DOHH2 (cell line): ENCODE data around the gene PCDHAC2.

Source experiments
- H3F3A ChIP-seq: fragments of 200-600 bp; sonication (generic), shearing (Covaris generic); 2 replicates; pipeline ENCODE4 v1.6.0; 2016; ENCODE audit warnings: antibody characterized with exemption, mild to moderate bottlenecking; ENCODE audit not compliant: control insufficient read depth, insufficient read depth
- H3K27ac ChIP-seq: fragments of 200-600 bp; sonication (generic); 2 replicates; pipeline ENCODE4 v1.5.1; 2014; ENCODE audit warnings: low read depth, mild to moderate bottlenecking, low read length, moderate library complexity
- H3K27me3 ChIP-seq: fragments of 200-600 bp; sonication (generic); 2 replicates; pipeline ENCODE4 v1.6.1; 2014; ENCODE audit warnings: mild to moderate bottlenecking, low read length, mixed read lengths; ENCODE audit not compliant: control insufficient read depth
- H3K36me3 ChIP-seq: fragments of 200-600 bp; sonication (generic); 2 replicates; pipeline ENCODE4 v1.6.1; 2014; ENCODE audit warnings: mild to moderate bottlenecking, low read length, moderate library complexity, mixed read lengths; ENCODE audit not compliant: control insufficient read depth
- H3K4me1 ChIP-seq: fragments of 200-600 bp; sonication (generic); 2 replicates; pipeline ENCODE4 v1.6.1; 2014; ENCODE audit warnings: mild to moderate bottlenecking, low read length, mixed read lengths; ENCODE audit not compliant: control insufficient read depth
- H3K4me2 ChIP-seq: fragments of 200-600 bp; sonication (generic); 2 replicates; pipeline ENCODE4 v1.6.0; 2014; ENCODE audit warnings: mild to moderate bottlenecking, low read length, moderate library complexity
- H3K4me3 ChIP-seq: fragments of 200-600 bp; sonication (generic); 2 replicates; pipeline ENCODE4 v1.5.1; 2014; ENCODE audit warnings: mild to moderate bottlenecking, low read length, mixed read lengths
- H3K79me2 ChIP-seq: fragments of 200-600 bp; sonication (generic); 2 replicates; pipeline ENCODE4 v1.6.1; 2014; ENCODE audit warnings: mild to moderate bottlenecking, low read length, mixed read lengths; ENCODE audit not compliant: control insufficient read depth
- H3K9me2 ChIP-seq: fragments of 200-600 bp; sonication (generic); replicated peaks from 2 replicates; pipeline ENCODE4 v1.6.1; 2014; ENCODE audit warnings: mild to moderate bottlenecking, low read length, mixed read lengths; ENCODE audit not compliant: control insufficient read depth
- H3K9me3 ChIP-seq: fragments of 200-600 bp; sonication (generic); 2 replicates; pipeline ENCODE4 v1.6.1; 2014; ENCODE audit warnings: antibody characterized with exemption, low read length, mixed read lengths; ENCODE audit not compliant: control insufficient read depth, insufficient read depth
- H4K20me1 ChIP-seq: fragments of 200-600 bp; sonication (generic); 2 replicates; pipeline ENCODE4 v1.6.0; 2014; ENCODE audit warnings: low read depth, mild to moderate bottlenecking, antibody characterized with exemption, low read length, moderate library complexity; ENCODE audit not compliant: control insufficient read depth, insufficient read depth
- CTCF ChIP-seq: fragments of 200-600 bp; sonication (generic); IDR thresholded peaks from one replicate; pipeline ENCODE4 v1.5.1; 2014; ENCODE audit warnings: antibody characterized with exemption, mild to moderate bottlenecking, low read depth, low read length; ENCODE audit not compliant: poor library complexity, severe bottlenecking
- EZH2phosphoT487 ChIP-seq: fragments of 200-600 bp; sonication (generic); IDR thresholded peaks from 2 replicates; pipeline ENCODE4 v1.6.1; 2017; ENCODE audit warnings: borderline replicate concordance, mild to moderate bottlenecking, antibody characterized with exemption, low read length, moderate library complexity, mixed read lengths

The PCDHAC2 gene

DNA sequence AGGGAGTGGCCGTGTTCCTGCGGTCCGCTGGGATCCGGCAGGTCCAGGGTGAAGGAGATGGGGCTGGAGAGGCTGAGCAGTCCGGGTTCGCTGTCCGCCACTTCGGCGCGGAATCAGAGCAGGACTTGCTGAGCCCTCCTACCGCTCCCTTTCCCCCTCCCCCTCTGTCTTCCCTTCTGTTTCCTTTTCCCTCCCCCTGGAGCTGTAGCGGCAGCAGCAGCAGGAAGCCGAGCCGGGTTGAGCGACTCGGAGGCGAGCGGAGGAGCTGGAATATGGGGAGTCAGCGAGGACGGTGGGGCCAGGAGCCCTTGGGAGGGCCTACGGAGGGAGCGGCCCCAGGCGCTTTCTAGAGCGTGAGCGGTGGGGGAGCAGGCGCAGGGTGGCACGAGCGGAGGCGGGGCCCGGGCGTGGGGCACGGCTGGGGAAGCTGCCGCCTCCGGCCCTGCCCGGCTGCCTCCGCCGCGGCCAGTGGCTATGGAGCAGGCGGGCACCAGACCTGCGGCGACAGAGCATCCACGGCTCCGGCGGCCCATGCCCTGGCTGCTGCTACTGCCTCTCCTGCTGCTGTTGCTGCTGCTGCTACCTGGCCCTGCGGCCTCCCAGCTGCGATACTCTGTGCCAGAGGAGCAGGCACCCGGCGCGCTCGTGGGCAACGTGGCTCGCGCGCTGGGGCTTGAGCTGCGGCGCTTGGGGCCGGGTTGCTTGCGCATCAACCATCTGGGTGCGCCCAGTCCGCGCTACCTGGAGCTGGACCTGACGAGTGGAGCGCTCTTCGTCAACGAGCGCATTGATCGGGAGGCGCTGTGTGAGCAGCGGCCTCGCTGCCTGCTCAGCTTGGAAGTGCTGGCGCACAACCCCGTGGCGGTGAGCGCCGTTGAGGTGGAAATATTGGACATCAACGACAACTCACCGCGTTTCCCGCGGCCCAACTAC lies at the start of gene PCDHAC2:
Gene PCDHAC2 (plus strand): TSS at position 184 of the 933 bp plus-strand sequence. CDS start 291 bp downstream, at position 475.
- no peaks in the 10 kb centered on the region for H4K20me1 ChIP-seq
- no peaks in the 10 kb centered on the region for H3K36me3 ChIP-seq
- H3K79me2 ChIP-seq: no peaks in the 10 kb centered on the region
- H3K4me2 ChIP-seq: no peak within 1 kb of the TSS
- H3K27ac ChIP-seq: no peak within 1 kb of the TSS
- no peaks in the 10 kb centered on the region for H3K4me1 ChIP-seq
- TF ChIP-seq EZH2phosphoT487 (no peak), CTCF (no peak)
- H3F3A ChIP-seq: no peaks in the 10 kb centered on the region
- H3K9me2 ChIP-seq: no peaks in the 10 kb centered on the region
- H3K4me3 ChIP-seq: no peak within 1 kb of the TSS
- peaks cover 7% of the 10 kb centered on the region; the same call in 1 of the 2 replicates for H3K9me3 ChIP-seq
- peaks cover 4% of the 10 kb centered on the region; the same call in 1 of the 2 replicates for H3K27me3 ChIP-seq

GRCh38 chr5:140923601-140924000 lies 42.7 kb upstream of the PCDHAC2 start:
- Histone ChIP-seq H4K20me1 (no peaks in the 10 kb centered on the region), H3K36me3 (no peaks in the 10 kb centered on the region), H3K4me1 (no peaks in the 10 kb centered on the region), H3K27me3 (no peaks in the 10 kb centered on the region), H3K9me3 (no peaks in the 10 kb centered on the region), H3K27ac (no peak overlapping the region), H3K4me3 (no peak overlapping the region), H3F3A (no peaks in the 10 kb centered on the region), H3K9me2 (no peaks in the 10 kb centered on the region), H3K4me2 (no peak overlapping the region), H3K79me2 (no peaks in the 10 kb centered on the region)
- TF ChIP-seq EZH2phosphoT487: no peak
- TF ChIP-seq CTCF: no peak

DNA sequence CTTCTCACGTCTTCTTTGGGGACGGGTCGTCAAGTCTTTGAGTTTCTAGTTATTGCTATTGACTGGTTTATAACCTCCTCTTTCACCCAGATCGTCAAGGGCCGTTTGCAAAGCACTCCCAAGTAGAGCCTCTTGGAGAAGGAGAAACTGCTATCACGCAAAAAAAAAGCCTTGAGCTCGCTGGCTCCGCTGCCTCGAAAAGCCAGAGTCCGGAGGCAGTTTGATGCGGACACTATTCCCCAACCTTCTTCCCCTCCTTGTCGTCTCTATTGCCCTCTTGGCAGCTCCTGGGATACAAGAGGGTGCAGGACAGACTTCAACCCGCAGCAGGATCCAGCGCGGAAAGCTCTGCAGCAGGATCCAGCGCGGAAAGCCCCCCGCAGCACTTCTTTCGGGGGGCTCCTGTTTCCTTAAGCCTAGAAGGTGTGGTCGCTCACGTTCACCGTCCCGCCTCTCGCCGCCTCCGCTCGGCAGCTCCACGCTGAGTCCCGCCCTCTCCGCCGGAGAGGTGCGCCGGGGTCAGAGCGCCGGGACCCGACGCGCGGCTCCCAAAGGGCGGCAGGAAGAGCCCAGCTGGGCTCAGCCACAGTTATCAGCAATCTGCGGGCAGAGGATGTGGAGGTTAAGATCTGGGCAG lies 40.4 kb upstream of the PCDHAC2 start, which contains the start of gene PCDHAC1:
Gene PCDHAC1 (plus strand): TSS at position 494 of the 637 bp plus-strand sequence. CDS start 594 bp downstream, outside the sequence.
- Histone ChIP-seq H3K79me2 (no peaks in the 10 kb centered on the region), H3K9me2 (no peaks in the 10 kb centered on the region), H3K27ac (no peak within 1 kb of the TSS), H3K4me3 (no peak within 1 kb of the TSS), H3F3A (no peaks in the 10 kb centered on the region), H3K27me3 (no peaks in the 10 kb centered on the region), H3K9me3 (no peaks in the 10 kb centered on the region), H3K36me3 (no peaks in the 10 kb centered on the region), H3K4me1 (no peaks in the 10 kb centered on the region), H3K4me2 (no peak within 1 kb of the TSS), H4K20me1 (no peaks in the 10 kb centered on the region)
- no peak for TF ChIP-seq CTCF
- TF ChIP-seq EZH2phosphoT487: no peak
